GM03348 (cell line): ENCODE data around the gene LIN54.
"Not testable (repeated sequence)": the region's sequence is repeated elsewhere in the genome, so short reads cannot be mapped to it uniquely, and the experiment has no call there.

Experiments
- DNase-seq: peaks from one replicate; pipeline ENCODE4 v3.0.0; 2012; ENCODE audit warnings: low spot score

The LIN54 gene

DNA sequence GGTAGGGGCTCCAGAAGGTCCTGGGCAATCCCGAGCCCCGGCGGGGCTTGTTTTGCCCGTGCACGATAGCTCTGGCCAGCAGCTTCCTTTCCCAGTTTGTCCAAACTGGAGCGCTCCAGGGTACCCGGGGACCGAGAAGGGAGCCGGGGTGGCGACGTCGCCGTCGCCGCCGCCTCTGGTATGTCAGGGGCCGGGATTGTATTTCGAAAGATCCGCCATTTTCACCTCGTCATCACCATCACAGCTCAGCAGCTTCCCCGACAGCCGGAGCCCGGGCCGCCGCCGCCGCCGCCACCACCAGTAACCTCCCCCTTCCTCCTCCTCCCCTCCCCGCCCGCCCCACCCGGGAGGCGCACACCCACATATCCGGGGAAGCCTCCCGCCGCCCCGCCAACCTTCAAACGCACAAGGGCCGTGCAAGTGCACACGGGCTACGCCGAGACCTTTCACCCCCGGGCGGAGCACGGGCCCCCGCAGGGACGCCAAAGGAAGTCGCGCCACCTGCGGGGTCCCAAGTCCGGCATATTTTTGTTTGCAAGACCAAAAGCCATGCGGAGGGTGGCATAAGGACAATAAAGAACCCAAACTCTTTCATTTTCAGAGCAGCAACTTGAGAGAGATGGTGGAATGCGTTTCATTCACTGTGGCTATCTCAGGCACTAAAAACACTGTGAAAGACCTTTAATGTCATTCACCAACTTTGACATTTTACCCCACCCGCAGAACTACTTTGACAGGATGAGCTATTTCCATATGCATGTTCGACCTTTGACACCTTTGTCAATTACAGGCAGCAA, at the start of gene LIN54:
LIN54 (minus strand) TSS at position 302 of the 797 bp plus-strand sequence. CDS start 25,979 bp downstream, outside the sequence.
- DNase-seq = peak; percentile 94

DNA sequence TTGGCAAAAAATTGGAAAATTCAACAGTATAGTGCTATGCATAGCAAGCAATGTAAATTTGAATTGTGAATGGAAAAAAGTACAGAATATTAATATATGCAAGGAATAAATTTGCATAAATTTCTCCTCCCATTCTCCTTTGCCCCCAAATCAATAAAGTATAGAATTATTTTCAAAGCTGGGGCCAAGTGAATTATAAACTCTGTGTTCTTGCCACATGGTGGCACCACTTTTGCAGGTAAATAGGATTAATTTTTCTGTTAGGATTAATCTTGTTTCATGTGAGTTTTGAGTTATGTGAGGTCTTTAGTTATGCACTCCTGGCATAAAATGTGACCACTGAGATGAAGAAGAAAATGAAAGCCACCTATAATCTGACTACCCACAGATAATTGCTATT, 44.3 kb upstream of the LIN54 start:
- DNase-seq = peak; percentile 20

DNA sequence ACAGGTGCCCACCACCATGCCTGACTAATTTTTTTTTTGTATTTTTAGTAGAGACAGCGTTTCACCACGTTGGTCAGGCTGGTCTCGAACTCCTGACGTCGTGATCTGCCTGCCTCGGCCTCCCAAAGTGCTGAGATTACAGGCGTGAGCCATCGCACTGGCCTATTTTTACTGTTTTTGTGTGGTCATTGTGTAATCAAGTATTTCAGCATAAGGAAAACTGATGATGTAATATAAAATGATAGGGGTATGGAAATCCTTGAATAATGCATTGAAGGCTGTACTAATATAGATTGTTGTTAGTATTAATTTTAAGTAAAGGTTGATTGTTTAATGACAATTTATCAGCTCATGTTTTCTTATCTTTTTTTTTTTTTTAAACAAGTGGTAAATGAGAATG, 38.2 kb upstream of the LIN54 start:
- not testable (repeated sequence) for DNase-seq

DNA sequence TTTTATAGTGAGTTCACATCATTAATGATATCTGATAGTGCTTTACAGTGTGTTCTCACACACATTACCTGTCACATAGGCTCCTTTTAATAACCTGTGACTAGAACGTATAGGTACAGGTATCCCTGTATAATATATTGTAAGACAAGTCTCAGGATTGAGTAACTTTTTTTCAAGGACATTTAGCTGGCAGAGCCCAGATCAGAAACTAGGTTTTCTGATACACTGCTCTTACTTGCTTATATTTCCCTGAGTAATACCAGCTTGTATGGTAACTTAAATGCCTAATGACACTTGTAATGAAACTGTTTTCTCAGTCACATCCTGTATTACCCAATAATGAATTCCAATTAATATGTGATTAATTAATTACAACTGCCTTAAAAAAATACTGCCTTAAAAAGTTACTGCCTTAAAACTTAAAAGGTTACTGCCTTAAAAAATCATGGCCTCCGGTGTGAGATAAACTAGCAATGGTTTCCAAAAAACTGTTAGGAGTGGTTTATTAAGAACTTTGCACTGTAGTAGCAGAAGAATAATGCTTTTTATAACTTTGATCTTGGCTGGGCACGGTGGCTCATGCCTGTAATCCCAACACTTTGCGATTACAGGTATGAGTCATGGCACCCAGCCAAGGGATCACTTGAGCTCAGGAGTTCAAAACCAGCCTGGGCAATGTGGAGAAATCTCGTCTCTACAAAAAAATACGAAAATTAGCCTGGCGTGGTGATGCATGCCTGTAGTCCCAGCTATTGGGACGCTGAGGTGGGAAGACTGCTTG, 36.3 kb upstream of the LIN54 start:
- DNase-seq = no peak

DNA sequence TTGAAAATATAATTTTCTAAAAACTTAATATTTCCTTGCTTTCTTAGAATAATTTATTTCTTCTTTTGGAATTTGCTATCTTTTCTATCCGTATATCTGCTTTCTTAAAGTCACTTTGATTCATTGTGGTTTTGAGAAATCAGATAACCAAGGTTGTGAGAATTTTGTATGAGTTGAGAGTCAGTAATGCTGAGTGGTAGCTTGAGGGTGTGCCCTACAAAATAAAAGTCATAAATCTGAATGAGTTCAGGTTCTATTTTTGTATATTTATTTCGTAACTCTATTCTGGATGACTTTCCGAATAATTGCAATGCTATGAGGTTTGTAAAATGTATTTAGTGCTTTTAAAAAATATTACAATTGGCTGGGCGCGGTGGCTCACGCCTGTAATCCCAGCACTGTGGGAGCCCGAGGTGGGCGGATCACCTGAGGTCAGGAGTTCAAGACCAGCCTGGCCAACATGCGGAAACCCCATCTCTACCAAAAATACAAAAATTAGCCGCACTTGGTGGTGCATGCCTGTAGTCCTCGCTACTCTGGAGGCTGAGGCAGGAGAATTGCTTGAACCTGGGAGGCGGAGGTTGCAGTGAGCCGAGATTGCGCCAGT, 33.3 kb upstream of the LIN54 start:
- peak; percentile 64 for DNase-seq

DNA sequence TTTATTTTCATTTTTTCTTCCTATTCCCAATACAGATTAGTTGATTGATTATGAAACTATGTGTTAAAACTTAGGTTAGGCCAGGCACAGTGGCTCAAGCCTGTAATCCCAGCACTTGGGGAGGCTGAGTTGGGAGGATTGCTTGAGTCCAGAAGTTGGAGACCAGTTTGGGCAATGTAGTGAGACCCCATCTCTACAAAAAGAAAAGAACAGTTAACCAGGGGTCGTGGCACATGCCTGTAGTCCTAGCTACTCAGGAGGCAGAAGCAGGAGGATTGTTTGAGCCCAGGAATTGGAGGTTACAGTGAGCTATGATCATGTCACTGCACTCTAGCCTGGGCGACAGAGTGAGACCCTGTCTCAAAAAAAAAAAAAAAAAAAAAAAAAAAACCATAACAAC, 32.5 kb upstream of the LIN54 start:
- not testable (repeated sequence) for DNase-seq

DNA sequence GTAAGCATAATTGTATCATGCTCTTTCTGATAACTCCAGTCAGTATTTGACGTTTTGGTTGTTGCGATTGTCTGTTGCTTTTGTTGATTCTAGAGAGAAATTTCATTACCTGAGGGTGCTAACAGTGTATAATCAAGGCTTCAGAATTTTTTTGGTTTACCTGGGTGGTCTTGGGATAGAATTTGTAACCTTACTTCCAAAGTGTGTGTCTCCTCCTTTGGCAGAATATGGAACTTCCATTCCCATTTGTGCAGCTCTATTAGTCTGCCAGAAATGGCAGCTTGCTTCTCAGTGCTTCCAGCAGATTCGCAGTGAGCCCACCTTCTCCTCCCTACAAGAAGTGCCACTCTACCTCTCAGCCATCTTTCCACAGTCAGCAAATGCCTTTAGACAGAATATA, 29.6 kb upstream of the LIN54 start:
- DNase-seq = no peak

DNA sequence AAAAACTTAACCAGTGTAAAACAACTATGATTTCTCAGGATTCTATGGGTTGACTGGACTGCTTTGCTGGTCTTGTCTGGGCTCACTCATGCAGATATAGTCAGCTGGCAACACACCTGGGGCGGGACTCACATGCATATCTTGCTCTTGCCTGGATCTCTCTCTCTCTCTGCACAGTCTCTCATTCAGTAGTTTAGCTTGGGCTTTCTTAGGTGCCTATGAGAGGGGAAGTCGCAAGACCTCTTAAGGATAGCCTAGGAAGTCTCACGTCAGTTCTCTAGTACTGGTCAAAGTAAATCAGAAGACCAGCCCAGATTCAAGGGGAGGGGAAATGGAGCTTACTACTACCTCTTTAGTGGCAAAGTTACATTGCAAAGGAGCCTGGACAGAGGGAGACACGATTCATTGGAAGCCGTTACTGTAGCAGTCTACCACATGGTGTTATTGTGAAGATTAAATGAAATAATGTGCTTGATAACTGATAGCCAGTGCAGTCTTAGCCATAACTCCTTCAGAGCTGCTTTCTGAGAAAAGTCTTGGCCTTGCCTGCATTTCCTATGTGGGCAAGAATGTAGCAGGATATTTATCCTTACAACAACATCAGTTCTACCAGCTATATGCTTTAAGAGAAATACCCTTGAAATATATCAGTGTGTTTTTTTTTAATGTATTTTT, 26.5 kb upstream of the LIN54 start:
- no peak for DNase-seq

DNA sequence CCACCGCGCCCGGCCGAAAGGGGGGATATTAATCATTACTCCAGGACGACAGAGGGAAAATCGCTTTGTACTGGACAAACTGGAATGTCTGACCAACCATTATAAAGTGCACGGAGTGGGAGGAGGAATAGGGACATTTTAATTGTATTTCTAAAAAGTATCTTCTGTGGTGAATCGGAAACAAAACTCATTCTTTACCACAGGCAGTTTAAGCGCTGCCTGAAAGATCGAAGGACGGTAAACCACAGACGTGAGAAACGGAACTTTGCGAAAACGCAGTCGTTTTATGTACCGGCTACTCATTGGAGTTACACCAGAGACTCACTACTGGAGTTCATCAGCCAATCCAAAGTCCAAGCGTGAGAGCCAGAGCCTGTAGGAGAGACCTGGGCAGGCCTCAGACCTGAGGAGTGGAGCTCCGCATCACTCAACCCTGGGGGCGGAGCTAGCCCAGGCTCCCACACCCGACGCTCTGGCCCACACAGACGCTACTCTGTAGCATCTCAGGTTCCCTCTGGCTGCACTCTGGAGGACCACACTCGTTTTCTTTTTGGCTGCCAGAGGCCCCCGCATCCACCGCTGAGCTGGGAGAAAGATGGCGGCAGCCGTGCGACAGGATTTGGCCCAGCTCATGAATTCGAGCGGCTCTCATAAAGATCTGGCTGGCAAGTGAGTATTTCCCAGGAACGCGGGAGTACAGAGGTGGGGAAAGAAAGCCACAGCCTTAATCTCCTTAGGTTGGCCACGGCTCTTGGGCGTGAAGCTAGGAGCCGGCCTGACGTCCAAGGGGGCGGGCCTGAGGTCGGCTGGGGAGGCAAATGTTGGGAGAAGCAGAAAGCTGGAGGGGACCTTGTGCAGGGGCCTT, 24.2 kb upstream of the LIN54 start, which contains the start of gene COPS4:
COPS4 (plus strand) TSS at position 554 of the 865 bp plus-strand sequence; CDS start at position 596, 42 bp downstream.
- DNase-seq = peak; percentile 97

DNA sequence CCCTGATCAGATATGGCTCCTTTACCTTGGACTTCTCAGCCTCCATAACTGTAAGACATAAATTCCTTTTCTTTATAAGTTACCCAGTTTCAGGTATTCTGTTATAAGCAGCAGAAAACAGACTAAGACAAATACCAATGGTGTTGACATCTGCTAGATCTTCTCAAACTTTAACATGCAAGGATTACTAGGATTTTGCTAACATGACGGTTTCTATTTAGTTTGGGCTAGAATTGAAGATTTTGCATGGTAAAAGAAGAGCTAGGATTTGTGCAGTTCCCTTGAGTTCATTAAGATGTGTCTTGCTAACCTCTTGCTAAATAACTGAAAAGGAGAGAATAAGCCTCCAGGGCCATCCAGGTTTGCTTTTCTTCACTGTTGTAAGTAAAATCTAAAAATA, 19.1 kb upstream of the LIN54 start:
- no peak for DNase-seq

DNA sequence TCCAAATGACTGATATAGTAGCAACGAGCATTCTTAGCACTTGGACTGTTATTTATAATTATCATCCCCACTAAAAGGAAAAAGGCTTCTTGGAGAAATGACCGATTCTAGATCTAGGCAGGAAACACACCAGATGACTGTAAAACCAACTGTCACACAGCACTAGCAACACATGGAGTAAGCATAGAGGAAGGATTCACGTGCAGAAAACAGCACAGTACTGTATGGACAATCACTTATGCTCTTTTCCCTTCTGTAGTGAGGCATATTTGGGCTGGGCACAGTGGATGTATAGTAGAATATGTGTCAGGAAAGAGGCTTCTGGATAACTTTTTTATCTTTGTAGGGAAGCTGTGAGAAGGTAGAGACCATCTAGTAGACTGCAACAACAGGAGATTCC, 18.4 kb upstream of the LIN54 start:
- DNase-seq = no peak

DNA sequence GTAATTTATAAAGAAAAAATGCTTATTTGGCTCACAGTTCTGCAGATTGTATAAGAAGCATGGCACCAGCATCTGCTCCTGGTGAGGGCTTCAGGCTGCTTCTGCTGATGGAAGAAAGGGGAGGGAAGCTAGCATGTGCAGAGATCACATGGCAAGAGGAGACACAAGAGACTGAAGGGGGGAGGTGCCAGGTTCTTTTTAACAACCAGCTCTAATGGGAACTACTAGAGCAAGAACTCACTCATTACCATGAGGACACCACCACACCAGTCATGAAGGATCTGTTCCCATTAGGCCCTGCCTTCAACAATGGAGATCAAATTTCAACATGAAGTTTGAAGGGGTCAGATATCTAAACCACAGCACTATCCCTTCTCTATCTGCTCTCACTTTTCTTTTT, 14.9 kb upstream of the LIN54 start:
- DNase-seq = no peak

DNA sequence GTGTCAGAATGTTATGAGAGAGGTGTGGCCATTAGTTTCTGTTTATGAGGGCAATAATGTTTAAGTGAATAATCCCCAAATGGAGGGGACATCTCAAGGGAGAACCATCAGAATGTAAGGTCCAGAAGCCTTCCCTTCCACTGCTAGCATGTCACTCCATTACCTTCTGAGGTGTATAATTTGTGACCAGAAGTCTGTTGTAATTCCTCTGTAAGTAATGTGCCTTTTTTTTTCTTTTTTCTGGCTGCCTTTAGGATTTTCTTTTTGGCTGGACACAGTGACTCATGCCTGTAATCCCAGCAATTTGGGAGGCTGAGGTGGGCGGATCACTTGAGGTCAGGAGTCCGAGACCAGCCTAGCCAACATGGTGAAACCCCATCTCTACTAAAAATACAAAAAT, 13.6 kb upstream of the LIN54 start:
- DNase-seq = no peak

DNA sequence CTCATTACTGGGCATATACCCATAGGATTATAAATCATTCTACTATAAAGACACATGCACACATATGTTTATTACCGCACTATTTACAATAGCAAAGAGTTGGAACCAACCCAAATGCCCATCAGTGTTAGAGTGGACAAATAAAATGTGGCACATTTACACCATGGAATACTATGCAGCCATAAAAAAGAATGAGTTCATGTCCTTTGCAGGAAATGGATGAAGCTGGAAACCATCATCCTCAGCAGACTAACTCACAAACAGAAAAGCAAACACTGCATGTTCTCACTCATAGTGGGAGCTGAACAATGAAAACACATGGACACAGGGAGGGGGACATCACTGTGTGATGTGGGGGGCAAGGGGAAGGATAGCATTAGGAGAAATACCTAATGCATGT, 13.0 kb upstream of the LIN54 start:
- not testable (repeated sequence) for DNase-seq

DNA sequence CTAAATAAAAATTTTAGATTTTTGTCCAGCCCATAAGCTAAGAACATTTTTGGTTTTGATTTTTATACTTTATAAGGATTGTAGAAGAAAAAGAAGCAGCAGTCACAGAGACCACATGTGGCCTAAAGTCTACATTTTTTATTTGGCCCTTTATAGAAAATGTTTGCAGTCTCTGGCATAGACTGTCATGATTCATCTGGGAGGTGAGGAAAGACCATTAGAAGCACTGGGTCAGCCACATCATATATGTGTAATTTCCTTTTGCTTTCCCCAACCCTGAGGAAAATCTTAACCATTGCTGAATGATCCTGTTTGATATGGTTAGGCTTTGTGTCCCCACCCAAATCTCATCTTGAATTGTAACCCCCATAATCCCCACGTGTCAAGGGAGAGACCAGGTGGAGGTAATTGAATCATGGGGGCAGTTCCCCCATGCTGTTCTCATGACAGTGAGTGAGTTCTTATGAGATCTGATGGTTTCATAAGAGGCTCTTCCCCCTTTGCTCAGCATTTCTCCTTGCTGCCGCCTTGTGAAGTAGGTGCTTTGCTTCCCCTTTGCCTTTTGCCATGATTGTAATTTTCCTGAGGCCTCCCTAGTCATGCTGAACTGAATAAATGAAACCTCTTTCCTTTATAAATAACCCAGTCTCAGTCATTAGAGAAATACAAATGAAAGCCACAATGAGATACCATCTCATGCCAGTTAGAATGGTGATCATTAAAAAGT, 12.3 kb upstream of the LIN54 start:
- DNase-seq = peak; percentile 53

DNA sequence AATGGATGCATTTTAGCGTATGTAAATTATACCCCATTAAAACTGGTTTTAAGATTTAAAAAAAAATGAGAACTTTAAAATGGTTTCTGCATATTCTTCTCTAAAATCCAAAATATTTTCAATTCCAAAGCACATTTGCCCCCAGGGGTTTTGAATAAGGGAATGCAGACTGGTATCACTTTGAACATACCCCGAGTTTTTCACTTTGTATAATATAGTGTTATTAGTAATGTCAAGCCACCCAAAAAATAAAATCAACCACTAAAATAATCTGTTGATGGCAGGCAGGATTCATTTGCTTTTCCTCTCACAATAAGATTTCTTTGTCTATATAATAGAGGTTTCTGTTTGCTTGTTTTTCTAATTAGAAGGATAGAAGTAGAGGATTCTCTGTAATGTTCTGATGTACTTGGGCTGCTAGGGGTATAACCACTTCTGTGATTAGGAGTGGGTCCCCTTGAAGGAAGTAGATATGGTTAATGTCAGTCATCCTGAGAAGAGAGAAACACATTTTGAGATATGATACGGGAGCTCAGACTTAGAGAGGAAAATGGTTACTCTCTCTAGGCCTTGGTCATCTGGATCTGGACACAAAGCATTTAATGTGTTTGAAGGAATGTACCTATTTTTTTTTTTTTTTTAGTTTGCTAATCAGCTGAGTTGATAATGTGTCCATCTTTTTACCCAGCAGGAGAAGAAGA, 9.3 kb upstream of the LIN54 start:
- no peak for DNase-seq

DNA sequence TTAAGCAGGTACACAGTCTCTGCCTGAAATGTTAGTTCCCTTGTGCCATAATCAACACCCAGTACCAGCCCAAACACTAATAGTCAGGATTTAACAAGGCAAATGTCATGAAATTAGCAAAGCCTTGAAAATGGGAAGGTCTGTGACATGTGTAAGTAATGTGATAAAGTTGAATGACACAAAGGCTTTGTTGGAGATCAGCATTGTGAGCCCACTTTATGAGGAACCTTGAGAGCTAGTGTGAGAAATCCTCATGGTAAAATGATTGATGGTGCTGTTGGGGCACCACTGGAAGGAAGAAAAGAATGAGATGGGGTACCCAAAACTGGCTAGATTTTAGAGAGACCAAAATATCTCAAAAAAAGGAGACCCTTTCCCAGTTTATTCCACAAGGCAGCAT, 3.3 kb upstream of the LIN54 start:
- DNase-seq = no peak

DNA sequence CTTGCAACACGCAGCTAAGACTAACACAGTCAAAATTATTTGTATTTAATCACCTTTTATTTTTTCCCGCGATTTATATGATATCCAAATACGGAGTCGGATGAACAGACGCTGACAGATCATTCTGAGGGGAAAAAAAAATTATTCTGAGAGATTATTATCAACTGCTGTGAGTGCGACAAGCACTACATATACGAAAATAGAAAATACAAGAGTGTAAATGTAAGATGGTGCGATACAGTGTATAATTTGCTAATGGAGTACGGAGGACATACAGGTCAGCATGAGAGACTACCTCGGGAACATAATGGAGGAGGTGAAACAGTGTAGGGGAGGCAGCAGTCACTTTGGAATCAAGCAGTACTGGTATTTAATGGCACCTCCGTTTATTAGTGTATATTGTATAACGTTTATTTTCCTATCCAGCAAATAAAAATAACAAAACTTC, 2.8 kb upstream of the LIN54 start:
- DNase-seq = no peak

DNA sequence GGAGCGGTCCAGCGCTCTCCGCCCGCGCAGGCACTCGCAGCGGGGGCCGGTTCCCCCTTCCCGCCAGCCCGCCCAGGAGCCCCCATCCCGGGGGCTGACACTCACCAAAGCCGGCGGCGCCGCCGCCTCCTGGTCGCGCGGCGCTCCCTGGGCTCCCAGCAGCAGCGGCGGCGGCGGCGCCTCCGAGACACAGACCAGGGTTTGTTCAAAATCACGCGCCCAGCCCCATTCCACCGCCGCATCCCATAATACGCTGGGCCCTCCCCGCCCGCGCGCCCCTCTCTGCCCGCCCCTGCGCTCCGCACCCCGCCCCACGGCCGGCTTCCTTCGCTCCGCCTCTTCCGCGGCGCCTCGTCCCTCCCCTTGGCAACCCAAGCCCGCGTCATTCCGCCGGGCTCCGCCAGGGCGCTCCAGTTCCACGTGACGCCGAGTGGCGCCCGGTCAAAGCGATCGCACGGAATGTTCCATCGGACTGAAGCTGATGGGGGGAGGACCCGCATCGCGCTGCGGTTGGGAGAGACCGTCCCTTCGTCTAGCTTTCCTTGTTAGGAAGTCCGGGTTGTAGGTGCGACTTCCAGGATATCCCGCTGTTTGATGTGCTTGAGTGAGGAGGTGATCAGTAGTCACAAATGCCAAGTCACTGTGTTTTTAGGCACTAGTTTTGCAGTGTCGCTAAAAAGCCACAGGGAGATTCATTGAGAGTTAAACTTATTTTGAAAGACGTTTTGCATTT, 2.2 kb upstream of the LIN54 start:
- peak; percentile 98 for DNase-seq
